Measurements from ENCODE around the gene SMPDL3A. TPM values are rescaled to one million over a fixed set of nuclear protein-coding genes. Genes with fewer than 3 reads are reported as not detected.
A peak's percentile ranks its signal among the peaks of the same experiment; 100 is the strongest.

Gene SMPDL3A
- total RNA-seq, 1 experiment from 2014 or later: 10.3 TPM

- BruUV-seq (replicated peaks): TSS peak; percentile 43
- H3K4me1 ChIP-seq (ENCODE audit: insufficient read depth, low read length, poor library complexity, severe bottlenecking): peaks cover 23% of the 10 kb centered on the region
- no peak for TF ChIP-seq CTCF (conservative IDR thresholded peaks at IDR 0.05; ENCODE audit: low read depth, low read length)
- intact Hi-C loops (cut with micrococcal nuclease; ENCODE audit: unreplicated experiment): loop anchor here (2.0 kb wide), 1 partner anchor 48 kb away; no protein-coding TSS in a partner anchor
- peak overlapping the region; percentile 75 for H3K4me3 ChIP-seq (ENCODE audit: low read depth, low read length, poor library complexity, severe bottlenecking)
- DNase-seq (ENCODE audit: low spot score): peak; percentile 19
- ChIA-PET CTCF (no interaction called here), POLR2A (ENCODE audit: low non-redundant PET) (no interaction called here)
- no peaks in the 10 kb centered on the region for H3K36me3 ChIP-seq (ENCODE audit: insufficient read depth, low read length, poor library complexity, severe bottlenecking)
- no peaks in the 10 kb centered on the region for H3K9me3 ChIP-seq (ENCODE audit: low read depth, low read length, poor library complexity, severe bottlenecking)
- H3K27ac ChIP-seq (ENCODE audit: low read depth, low read length, poor library complexity, severe bottlenecking): peak overlapping the region; percentile 86
- no peaks in the 10 kb centered on the region for H3K27me3 ChIP-seq (replicated peaks; ENCODE audit: insufficient read depth, low read depth, low read length, poor library complexity)
Observed at GRCh38 chr6:122790423-122791309, 1.6 kb downstream of the SMPDL3A start.

DNA sequence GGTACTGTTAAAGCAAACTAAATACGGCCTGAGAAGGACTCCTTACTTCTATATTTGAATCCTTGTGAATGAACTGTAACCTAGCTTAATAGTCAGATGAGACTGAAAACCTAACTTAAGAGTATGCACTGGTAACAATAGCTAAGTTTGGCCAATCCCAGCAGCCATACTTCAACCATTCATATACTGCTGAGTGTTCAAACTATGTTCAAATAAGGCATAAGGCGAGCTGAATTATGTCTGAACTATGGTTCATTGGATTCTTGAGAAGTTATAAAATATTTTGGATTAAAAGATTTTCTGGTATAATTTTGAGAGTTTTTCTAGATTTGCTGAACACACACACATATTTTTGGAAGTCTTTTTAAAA, 2.2 kb downstream of the SMPDL3A start:
- H3K27ac ChIP-seq (ENCODE audit: low read depth, low read length, poor library complexity, severe bottlenecking): peak overlapping the region; percentile 86
- TF ChIP-seq EZH2 (IDR thresholded peaks at IDR 0.05; ENCODE audit: borderline replicate concordance, low read depth, low read length, poor library complexity, severe bottlenecking): no peak
- no peak for TF ChIP-seq CTCF (conservative IDR thresholded peaks at IDR 0.05; ENCODE audit: low read depth, low read length)
- BruUV-seq (replicated peaks): no TSS peak
- H3K27me3 ChIP-seq (replicated peaks; ENCODE audit: insufficient read depth, low read depth, low read length, poor library complexity): no peaks in the 10 kb centered on the region
- H3K4me1 ChIP-seq (ENCODE audit: insufficient read depth, low read length, poor library complexity, severe bottlenecking): peaks cover 23% of the 10 kb centered on the region
- no peaks in the 10 kb centered on the region for H3K9me3 ChIP-seq (ENCODE audit: low read depth, low read length, poor library complexity, severe bottlenecking)
- POLR2A ChIA-PET (ENCODE audit: low non-redundant PET): no interaction called here
- H3K4me3 ChIP-seq (ENCODE audit: low read depth, low read length, poor library complexity, severe bottlenecking): peak overlapping the region; percentile 75
- intact Hi-C loops (cut with micrococcal nuclease; ENCODE audit: unreplicated experiment): loop anchor here (2.0 kb wide), 1 partner anchor 48 kb away; no protein-coding TSS in a partner anchor
- H3K36me3 ChIP-seq (ENCODE audit: insufficient read depth, low read length, poor library complexity, severe bottlenecking): no peaks in the 10 kb centered on the region
- peak; percentile 39 for DNase-seq (ENCODE audit: low spot score)
- CTCF ChIA-PET: no interaction called here

DNA sequence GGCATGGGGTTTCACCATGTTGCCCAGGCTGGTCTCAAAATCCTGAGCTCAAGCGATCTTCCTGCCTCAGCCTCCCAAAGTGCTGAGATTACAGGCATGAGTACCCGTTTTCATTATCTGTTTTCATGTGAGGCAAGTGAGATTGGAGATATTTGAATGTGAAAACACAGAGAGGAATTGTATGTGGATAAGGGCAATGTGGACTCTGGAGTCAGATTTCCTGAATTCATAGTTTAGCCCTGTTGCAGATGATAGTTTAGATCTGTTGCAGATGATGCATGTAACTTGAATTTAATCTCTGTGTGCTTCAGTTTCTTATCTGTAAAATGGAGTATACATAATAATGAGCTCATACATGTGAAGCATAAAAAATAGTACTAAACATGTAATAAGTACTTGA, 3.7 kb downstream of the SMPDL3A start:
- ChIA-PET POLR2A (ENCODE audit: low non-redundant PET) (no interaction called here), CTCF (interaction anchor here (0.6 kb wide), 1 partner anchor 14 kb away, joined by 4 read pairs; no protein-coding TSS in a partner anchor)
- H3K36me3 ChIP-seq (ENCODE audit: insufficient read depth, low read length, poor library complexity, severe bottlenecking): no peaks in the 10 kb centered on the region
- DNase-seq (ENCODE audit: low spot score): no peak
- no peaks in the 10 kb centered on the region for H3K9me3 ChIP-seq (ENCODE audit: low read depth, low read length, poor library complexity, severe bottlenecking)
- TF ChIP-seq CTCF (conservative IDR thresholded peaks at IDR 0.05; ENCODE audit: low read depth, low read length) (no peak), EZH2 (IDR thresholded peaks at IDR 0.05; ENCODE audit: borderline replicate concordance, low read depth, low read length, poor library complexity, severe bottlenecking) (no peak)
- peaks cover 23% of the 10 kb centered on the region for H3K4me1 ChIP-seq (ENCODE audit: insufficient read depth, low read length, poor library complexity, severe bottlenecking)
- intact Hi-C loops (cut with micrococcal nuclease; ENCODE audit: unreplicated experiment): no loop called here
- H3K27me3 ChIP-seq (replicated peaks; ENCODE audit: insufficient read depth, low read depth, low read length, poor library complexity): no peaks in the 10 kb centered on the region
- H3K4me3 ChIP-seq (ENCODE audit: low read depth, low read length, poor library complexity, severe bottlenecking): no peak overlapping the region
- no peak overlapping the region for H3K27ac ChIP-seq (ENCODE audit: low read depth, low read length, poor library complexity, severe bottlenecking)
- BruUV-seq (replicated peaks): no TSS peak
